Ovary (tissue), 9 donors: ENCODE data around the gene NRXN3. TPM values are rescaled to one million over a fixed set of nuclear protein-coding genes. Genes with fewer than 3 reads are reported as not detected.

ENCODE experiments used
- DNase-seq, 5 donors: peaks; one replicate each; pipeline ENCODE4 v3.0.0-alpha.2; 2019 to 2020
- H3K27ac ChIP-seq, 2 donors: fragments of 200-600 bp; one replicate each; pipeline versions ENCODE4 v1.5.1 to v1.8.0; 2019 to 2022
- H3K27me3 ChIP-seq: fragments of 200-600 bp; one replicate; pipeline ENCODE4 v1.8.0; 2022
- H3K36me3 ChIP-seq: fragments of 200-600 bp; sonication (generic); one replicate; pipeline ENCODE4 v1.5.1; 2019
- H3K4me1 ChIP-seq: one replicate; pipeline ENCODE4 v1.8.1; 2013; ENCODE audit warnings: mild to moderate bottlenecking, moderate library complexity; ENCODE audit not compliant: insufficient read depth
- H3K4me3 ChIP-seq: fragments of 200-600 bp; sonication (generic); one replicate; pipeline ENCODE4 v1.5.1; 2017
- H3K9me3 ChIP-seq, 2 donors: fragments of 200-600 bp in 1 of 2; sonication (generic) in 1 of 2; one replicate each; pipeline versions ENCODE4 v1.5.1 to v1.8.1; 2013 to 2019; ENCODE audit warnings: mild to moderate bottlenecking in 1 of 2, moderate library complexity in 1 of 2
- CTCF ChIP-seq, 3 donors: fragments of 450-650 bp in 2 of 3; fragments of 200-600 bp in 1 of 3; IDR thresholded peaks; one replicate each; pipeline versions ENCODE4 v1.5.1 to v1.8.0; 2016 to 2022; ENCODE audit warnings: antibody characterized with exemption in 3 of 3, mild to moderate bottlenecking in 1 of 3
- EP300 ChIP-seq: sonication (generic); formaldehyde crosslinking; IDR thresholded peaks from one replicate; pipeline ENCODE4 v1.6.1; 2017; ENCODE audit warnings: antibody characterized with exemption
- POLR2A ChIP-seq: fragments of 450-650 bp; IDR thresholded peaks from one replicate; pipeline ENCODE4 v1.6.1; 2017; ENCODE audit warnings: antibody characterized with exemption, mild to moderate bottlenecking, moderate library complexity
- WGBS, 3 donors: extraction: QIAGEN DNeasy Blood & Tissue Kit in 1 of 3; methylation state at CpG; one replicate each; pipeline versions ENCODE4 v1.1.5 to v1.1.7; 2013 to 2017; 5-methylcytosine and 5-hydroxymethylcytosine counted together
- intact Hi-C, 4 donors: fragments of 100-400 bp; cut with DNase I; formaldehyde crosslinking; loops; one replicate each; pipeline versions ENCODE4 v1.11.0 to v1.15.1; 2022 to 2023
- polyA plus RNA-seq, 2 donors: library from polyadenylated mRNA; stranded (reverse); fragments of 200-250 nt in 1 of 2; fragments of 350-450 nt in 1 of 2; fragmentation: Illumina TruSeq in 1 of 2; extraction: RNeasy Lipid Tissue Mini Kit (QIAGEN cat#74804) in 1 of 2; gene quantifications; one replicate each; pipeline ENCODE4 v1.2.3, GENCODE V29; 2013 to 2014
- total RNA-seq, 7 donors: library from RNA; depleted of rRNA in 2 of 7; stranded (reverse); fragments of >200 nt in 2 of 7; fragmentation: NEBNext Ultra II Directional in 3 of 7; extraction: Animal tissue kit (Norgen Biotek cat#: 25700) in 3 of 7; gene quantifications; one replicate each; pipeline versions ENCODE4 v1.1.0 to v1.2.4, GENCODE V29; 2016 to 2023
- donor health status: DM: no; HTN: no; CAD: no; lungs with moderate emphysema.
- donor health status: DM: no; HTN: no; CAD: no.
- donor health status: Bipolar disorder and iron deficiency.
- donor health status: DM: yes; HTN: yes; CAD: no.
- donor health status: DM: no; HTN: no; CAD: no.
- donor health status: DM: yes; HTN: yes; CAD: no.

NRXN3 gene
- total and polyA plus RNA-seq, 9 donors, result 0.28 to 6.2 (median 0.82) TPM

GRCh38 chr14:78243187-78243586 lies 73.0 kb downstream of the NRXN3 start:
- Histone ChIP-seq H3K27me3 (no peaks in the 10 kb centered on the region), H3K9me3 (no peaks in the 10 kb centered on the region), H3K4me1 (no peaks in the 10 kb centered on the region), H3K4me3 (no peak overlapping the region), H3K27ac (no peak overlapping the region), H3K36me3 (no peaks in the 10 kb centered on the region)
- DNase-seq, result no peak
- WGBS, 3 donors, result 92 to 94% (median 93%) methylated on average over 20 of the region's 20 CpGs
- intact Hi-C loops, result no loop called here
- no peak for TF ChIP-seq CTCF (IDR thresholded peaks at IDR 0.05)
- no peak for TF ChIP-seq EP300
- no peak for TF ChIP-seq POLR2A

GRCh38 chr14:78245238-78245637 lies 75.1 kb downstream of the NRXN3 start:
- no peaks in the 10 kb centered on the region for H3K9me3 ChIP-seq
- intact Hi-C loops, result no loop called here
- 9 to 45% (median 26%) methylated on average over 1 of the region's 1 CpG for WGBS, 3 donors
- H3K4me1 ChIP-seq, result no peaks in the 10 kb centered on the region
- H3K4me3 ChIP-seq, result no peak overlapping the region
- TF ChIP-seq EP300 (no peak), CTCF (IDR thresholded peaks at IDR 0.05) (no peak), POLR2A (no peak)
- DNase-seq, result no peak
- H3K27ac ChIP-seq, result no peak overlapping the region
- H3K27me3 ChIP-seq, result no peaks in the 10 kb centered on the region
- no peaks in the 10 kb centered on the region for H3K36me3 ChIP-seq

GRCh38 chr14:78248501-78249090 lies 78.4 kb downstream of the NRXN3 start:
- 43 to 52% (median 50%) methylated on average over 3 of the region's 3 CpGs for WGBS, 3 donors
- no peak overlapping the region for H3K4me3 ChIP-seq
- no peak overlapping the region for H3K27ac ChIP-seq
- TF ChIP-seq POLR2A (no peak), EP300 (no peak), CTCF (IDR thresholded peaks at IDR 0.05) (no peak)
- no peaks in the 10 kb centered on the region for H3K9me3 ChIP-seq
- intact Hi-C loops, result no loop called here
- H3K4me1 ChIP-seq, result no peaks in the 10 kb centered on the region
- no peak for DNase-seq
- no peaks in the 10 kb centered on the region for H3K27me3 ChIP-seq
- no peaks in the 10 kb centered on the region for H3K36me3 ChIP-seq

- WGBS, 3 donors, result 77 to 84% (median 81%) methylated on average over 5 of the region's 5 CpGs
- Histone ChIP-seq H3K9me3 (no peaks in the 10 kb centered on the region), H3K4me1 (no peaks in the 10 kb centered on the region), H3K27ac (no peak overlapping the region), H3K4me3 (no peak overlapping the region), H3K27me3 (no peaks in the 10 kb centered on the region), H3K36me3 (no peaks in the 10 kb centered on the region)
- intact Hi-C loops, result no loop called here
- no peak for DNase-seq
- TF ChIP-seq EP300 (no peak), CTCF (IDR thresholded peaks at IDR 0.05) (no peak), POLR2A (no peak)
Measured at GRCh38 chr14:78251308-78251707, 81.1 kb downstream of the NRXN3 start.
